Measurements from ENCODE around the gene DCPS. TPM values are rescaled to one million over a fixed set of nuclear protein-coding genes. Genes with fewer than 3 reads are reported as not detected.
"Not testable (repeated sequence)": the region's sequence is repeated elsewhere in the genome, so short reads cannot be mapped to it uniquely, and the experiment has no call there.

DCPS gene
- total RNA-seq, 1 donor from 2014 or later = 15.5 TPM

GRCh38 chr11:126304457-126305075, 706 bp downstream of the DCPS start:
- intact Hi-C loops (cut with DNase I) = loop anchor here (10.0 kb wide), 1 partner anchor 110 kb away; no protein-coding TSS in a partner anchor
- TF ChIP-seq POLR2A (IDR thresholded peaks at IDR 0.05) = no peak
- no peak for TF ChIP-seq POLR2AphosphoS5 (IDR thresholded peaks at IDR 0.05; ENCODE audit: insufficient read depth in 1 of 2, low read depth in 1 of 2)
- TF ChIP-seq CTCF (IDR thresholded peaks at IDR 0.05) = no peak
- peak overlapping the region; percentile 89 for H3K27ac ChIP-seq

DNA sequence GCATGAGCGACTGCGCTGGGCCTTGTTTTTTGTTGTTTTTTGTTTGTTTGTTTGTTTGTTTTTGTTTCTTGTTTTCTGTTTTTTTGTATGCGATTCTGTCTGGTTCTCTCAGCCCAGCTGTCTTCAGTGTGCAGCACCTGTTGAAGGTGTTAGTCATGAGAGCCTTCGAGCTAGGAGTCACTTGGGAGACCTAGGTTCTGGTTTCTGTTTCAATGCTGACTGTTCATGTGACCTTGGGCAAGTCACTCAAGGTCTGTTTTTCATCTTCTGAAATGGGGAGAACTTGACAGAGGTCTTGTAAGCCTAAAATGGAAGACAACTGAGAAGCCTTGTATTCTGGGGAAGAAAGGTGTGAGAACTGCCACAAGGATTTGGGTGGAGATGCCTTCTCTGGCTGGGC, 1.8 kb downstream of the DCPS start:
- no peak for TF ChIP-seq POLR2A (IDR thresholded peaks at IDR 0.05)
- no peak for TF ChIP-seq CTCF (IDR thresholded peaks at IDR 0.05)
- no peak for TF ChIP-seq POLR2AphosphoS5 (IDR thresholded peaks at IDR 0.05; ENCODE audit: insufficient read depth in 1 of 2, low read depth in 1 of 2)
- peaks cover 0 to 7% of the 10 kb centered on the region in 2 donors for H3K36me3 ChIP-seq
- no peaks in the 10 kb centered on the region for H3K27me3 ChIP-seq
- no peak for DNase-seq (ENCODE audit: extremely low spot score in 2 of 2)
- H3K9me3 ChIP-seq = no peaks in the 10 kb centered on the region
- H3K4me1 ChIP-seq = peaks cover 11% of the 10 kb centered on the region
- intact Hi-C loops (cut with DNase I) = loop anchor here (10.0 kb wide), 1 partner anchor 109 kb away; no protein-coding TSS in a partner anchor
- no peak overlapping the region for H3K4me3 ChIP-seq
- no peak overlapping the region for H3K27ac ChIP-seq

More at GRCh38 chr11:126304457-126305075, 706 bp downstream of the DCPS start:
- peaks cover 9% of the 10 kb centered on the region for H3K4me1 ChIP-seq
- H3K36me3 ChIP-seq = peaks cover 0 to 7% of the 10 kb centered on the region in 2 donors
- H3K4me3 ChIP-seq = peak overlapping the region; percentile 59 to 76
- H3K9me3 ChIP-seq = no peaks in the 10 kb centered on the region
- DNase-seq (ENCODE audit: extremely low spot score in 2 of 2) = no peak
- no peaks in the 10 kb centered on the region for H3K27me3 ChIP-seq

DNA sequence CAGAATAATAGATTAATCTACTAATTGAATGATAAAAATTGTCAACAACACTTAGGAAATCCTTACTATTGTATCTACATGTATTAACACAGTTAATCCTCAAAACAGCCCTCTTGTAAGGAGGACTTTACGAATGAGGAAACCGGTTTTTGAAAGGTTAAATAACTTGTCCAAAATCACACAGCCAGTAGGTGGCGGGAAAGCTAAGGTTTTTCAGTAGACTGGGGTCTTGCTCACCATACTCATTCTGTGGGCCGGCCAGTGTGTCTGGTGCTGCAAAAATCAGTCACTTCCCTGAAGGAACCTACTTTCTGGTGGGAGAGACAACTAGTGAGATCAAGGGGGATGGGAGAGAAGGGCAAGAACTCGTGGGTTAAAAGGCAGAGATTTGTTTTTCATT, 3.8 kb downstream of the DCPS start:
- H3K27ac ChIP-seq = no peak overlapping the region
- H3K36me3 ChIP-seq = peaks cover 0 to 7% of the 10 kb centered on the region in 2 donors
- no peaks in the 10 kb centered on the region for H3K9me3 ChIP-seq
- H3K4me3 ChIP-seq = no peak overlapping the region
- TF ChIP-seq POLR2A (IDR thresholded peaks at IDR 0.05) (no peak), CTCF (IDR thresholded peaks at IDR 0.05) (no peak), POLR2AphosphoS5 (IDR thresholded peaks at IDR 0.05; ENCODE audit: insufficient read depth in 1 of 2, low read depth in 1 of 2) (no peak)
- no peak for DNase-seq (ENCODE audit: extremely low spot score in 2 of 2)
- intact Hi-C loops (cut with DNase I) = loop anchor here (10.0 kb wide), 1 partner anchor 107 kb away; no protein-coding TSS in a partner anchor
- H3K4me1 ChIP-seq = peaks cover 15% of the 10 kb centered on the region
- H3K27me3 ChIP-seq = no peaks in the 10 kb centered on the region

DNA sequence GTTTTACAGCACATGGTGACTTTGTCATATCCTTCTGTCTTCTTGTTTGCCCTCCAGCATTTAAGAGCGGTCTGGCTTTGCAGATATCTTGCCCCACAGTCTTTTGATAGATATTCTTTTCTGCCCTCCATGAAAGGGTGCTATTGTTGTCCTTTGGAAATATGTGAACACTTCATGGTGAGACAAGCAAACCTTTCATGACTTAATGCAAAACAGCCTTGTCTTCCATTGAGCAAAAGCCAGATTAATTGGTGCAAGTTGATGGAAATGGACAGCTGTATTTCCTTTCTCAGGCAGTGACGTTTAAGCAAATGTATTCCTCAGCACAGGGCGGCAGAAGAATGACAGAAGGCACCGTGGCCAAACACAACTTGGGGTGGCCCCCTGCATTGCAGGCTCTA, 4.4 kb downstream of the DCPS start:
- intact Hi-C loops (cut with DNase I) = loop anchor here (10.0 kb wide), 1 partner anchor 107 kb away; no protein-coding TSS in a partner anchor
- H3K36me3 ChIP-seq = peaks cover 0 to 7% of the 10 kb centered on the region in 2 donors
- no peak overlapping the region for H3K4me3 ChIP-seq
- DNase-seq (ENCODE audit: extremely low spot score in 2 of 2) = no peak
- TF ChIP-seq CTCF (IDR thresholded peaks at IDR 0.05) (no peak), POLR2AphosphoS5 (IDR thresholded peaks at IDR 0.05; ENCODE audit: insufficient read depth in 1 of 2, low read depth in 1 of 2) (no peak), POLR2A (IDR thresholded peaks at IDR 0.05) (no peak)
- no peaks in the 10 kb centered on the region for H3K9me3 ChIP-seq
- no peak overlapping the region for H3K27ac ChIP-seq
- peaks cover 15% of the 10 kb centered on the region for H3K4me1 ChIP-seq
- H3K27me3 ChIP-seq = no peaks in the 10 kb centered on the region

DNA sequence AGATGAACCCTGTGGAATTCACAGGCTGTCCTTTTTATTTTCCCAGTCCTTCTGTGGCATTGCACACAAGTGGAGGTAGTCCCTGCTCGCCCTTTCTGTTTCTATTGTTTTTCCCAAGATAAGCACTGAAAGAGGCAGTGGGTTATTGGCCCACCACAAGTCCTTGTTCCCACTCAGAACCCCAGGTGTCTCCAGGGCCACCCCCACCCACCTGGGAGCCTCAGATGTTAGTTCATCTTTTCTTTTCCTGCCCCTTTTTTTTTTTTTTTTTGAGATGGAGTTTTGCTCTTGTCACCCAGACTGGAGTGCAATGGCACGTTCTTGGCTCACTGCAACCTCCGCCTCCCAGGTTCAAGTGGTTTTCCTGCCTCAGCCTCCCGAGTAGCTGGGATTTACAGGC, 4.9 kb downstream of the DCPS start:
- not testable (repeated sequence) for H3K4me3 ChIP-seq; H3K27ac ChIP-seq; H3K36me3 ChIP-seq; H3K9me3 ChIP-seq; DNase-seq (ENCODE audit: extremely low spot score in 2 of 2); H3K27me3 ChIP-seq
- intact Hi-C loops (cut with DNase I) = loop anchor here (10.0 kb wide), 1 partner anchor 106 kb away; no protein-coding TSS in a partner anchor
- peaks cover 15% of the 10 kb centered on the region for H3K4me1 ChIP-seq
